Activated naive CD4-positive, alpha-beta T cell treated with anti-CD3 and anti-CD28 coated beads, Interleukin-2, amount 50 U/mL, for 24 hours (primary cell): Measurements from ENCODE around the gene ETNK1.

ENCODE experiments used
- H3K27ac Mint-ChIP-seq: one replicate; pipeline ENCODE4 v1.8.0; 2021; ENCODE audit warnings: mild to moderate bottlenecking, mixed read lengths
- H3K27me3 Mint-ChIP-seq: one replicate; pipeline ENCODE4 v1.8.0; 2021; ENCODE audit warnings: mixed read lengths
- H3K36me3 Mint-ChIP-seq: one replicate; pipeline ENCODE4 v1.8.0; 2021; ENCODE audit warnings: mixed read lengths
- H3K4me1 Mint-ChIP-seq: one replicate; pipeline ENCODE4 v1.8.0; 2021; ENCODE audit warnings: mixed read lengths
- H3K4me3 Mint-ChIP-seq: one replicate; pipeline ENCODE4 v1.8.0; 2021; ENCODE audit warnings: mild to moderate bottlenecking, mixed read lengths
- H3K9me3 Mint-ChIP-seq: one replicate; pipeline ENCODE4 v1.8.0; 2021; ENCODE audit warnings: mixed read lengths

ETNK1 gene

DNA sequence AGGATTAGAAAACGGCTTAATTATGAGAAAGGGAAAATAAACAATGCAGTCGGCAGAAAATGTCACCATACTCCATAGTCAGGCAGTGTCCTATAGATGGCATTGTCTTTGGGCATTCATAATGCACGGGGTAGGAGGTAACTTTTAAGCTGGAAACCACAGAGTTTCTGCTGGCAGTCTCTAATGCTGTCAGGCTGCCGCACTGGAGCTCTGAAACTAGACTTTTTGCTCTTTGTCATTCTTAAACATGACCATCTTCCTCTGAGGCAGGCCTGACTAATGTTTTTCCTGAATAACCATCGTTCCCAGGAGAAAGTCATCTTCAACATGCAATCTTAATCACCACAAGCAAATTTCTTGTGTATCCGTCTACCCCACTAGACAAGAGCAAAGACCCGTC is 108.8 kb downstream of the ETNK1 start:
- Mint-ChIP-seq H3K9me3 (peaks cover 4% of the 10 kb centered on the region), H3K36me3 (no peaks in the 10 kb centered on the region), H3K4me1 (no peaks in the 10 kb centered on the region), H3K27me3 (peaks cover 7% of the 10 kb centered on the region), H3K27ac (no peak overlapping the region), H3K4me3 (no peak overlapping the region)

DNA sequence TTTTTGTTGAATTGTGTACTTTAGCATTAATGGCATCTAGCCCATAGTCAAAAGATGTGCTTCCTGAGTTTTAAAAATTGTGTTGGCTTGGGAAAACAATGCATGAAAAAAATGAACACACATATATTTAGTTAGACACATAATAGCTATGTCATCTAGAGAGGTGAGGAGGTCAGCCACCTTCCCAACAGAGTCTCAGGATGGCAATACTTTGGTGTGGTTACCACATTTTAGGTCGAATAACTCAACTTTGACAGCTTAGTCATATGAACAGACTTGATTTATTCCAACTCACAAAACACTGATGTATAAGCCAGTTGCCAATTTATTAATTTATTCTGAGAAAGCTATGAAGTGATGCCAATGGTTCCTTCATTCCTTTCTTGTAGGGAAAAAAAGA is 114.0 kb downstream of the ETNK1 start:
- Mint-ChIP-seq H3K27me3 (peaks cover 6% of the 10 kb centered on the region), H3K9me3 (peaks cover 4% of the 10 kb centered on the region), H3K4me3 (no peak overlapping the region), H3K27ac (no peak overlapping the region), H3K4me1 (no peaks in the 10 kb centered on the region), H3K36me3 (no peaks in the 10 kb centered on the region)
